Measurements from ENCODE around the gene POLK. TPM values are rescaled to one million over a fixed set of nuclear protein-coding genes. Genes with fewer than 3 reads are reported as not detected.

The POLK gene
- total RNA-seq, 4 donors from 2014 or later, result 34.5 to 60.0 (median 45.0) TPM

GRCh38 chr5:75472973-75473372 lies 38.7 kb upstream of the POLK start:
- TF ChIP-seq, protein P1, sequence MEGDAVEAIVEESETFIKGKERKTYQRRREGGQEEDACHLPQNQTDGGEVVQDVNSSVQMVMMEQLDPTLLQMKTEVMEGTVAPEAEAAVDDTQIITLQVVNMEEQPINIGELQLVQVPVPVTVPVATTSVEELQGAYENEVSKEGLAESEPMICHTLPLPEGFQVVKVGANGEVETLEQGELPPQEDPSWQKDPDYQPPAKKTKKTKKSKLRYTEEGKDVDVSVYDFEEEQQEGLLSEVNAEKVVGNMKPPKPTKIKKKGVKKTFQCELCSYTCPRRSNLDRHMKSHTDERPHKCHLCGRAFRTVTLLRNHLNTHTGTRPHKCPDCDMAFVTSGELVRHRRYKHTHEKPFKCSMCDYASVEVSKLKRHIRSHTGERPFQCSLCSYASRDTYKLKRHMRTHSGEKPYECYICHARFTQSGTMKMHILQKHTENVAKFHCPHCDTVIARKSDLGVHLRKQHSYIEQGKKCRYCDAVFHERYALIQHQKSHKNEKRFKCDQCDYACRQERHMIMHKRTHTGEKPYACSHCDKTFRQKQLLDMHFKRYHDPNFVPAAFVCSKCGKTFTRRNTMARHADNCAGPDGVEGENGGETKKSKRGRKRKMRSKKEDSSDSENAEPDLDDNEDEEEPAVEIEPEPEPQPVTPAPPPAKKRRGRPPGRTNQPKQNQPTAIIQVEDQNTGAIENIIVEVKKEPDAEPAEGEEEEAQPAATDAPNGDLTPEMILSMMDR (IDR thresholded peaks at IDR 0.05; ENCODE audit: low read depth), result no peak

DNA sequence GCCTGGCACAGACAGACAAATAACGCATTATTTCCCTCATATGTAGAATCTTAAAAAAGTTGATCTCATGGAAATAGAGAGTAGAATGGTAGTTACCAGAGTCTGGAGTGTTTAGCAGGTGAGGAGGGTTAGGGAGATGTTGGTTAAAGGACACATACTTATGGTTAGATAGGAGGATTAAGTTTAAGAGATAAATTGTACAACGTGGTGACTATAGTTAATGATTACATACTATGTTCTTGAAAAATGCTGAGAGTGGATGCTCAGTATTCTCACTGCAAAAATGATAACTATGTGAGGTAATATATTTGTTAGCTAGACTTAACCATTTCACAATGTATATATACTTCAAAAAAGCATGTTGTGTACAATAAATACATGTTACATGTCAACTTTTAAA lies 38.2 kb upstream of the POLK start:
- TF ChIP-seq, protein P1 (IDR thresholded peaks at IDR 0.05; ENCODE audit: low read depth), result no peak

DNA sequence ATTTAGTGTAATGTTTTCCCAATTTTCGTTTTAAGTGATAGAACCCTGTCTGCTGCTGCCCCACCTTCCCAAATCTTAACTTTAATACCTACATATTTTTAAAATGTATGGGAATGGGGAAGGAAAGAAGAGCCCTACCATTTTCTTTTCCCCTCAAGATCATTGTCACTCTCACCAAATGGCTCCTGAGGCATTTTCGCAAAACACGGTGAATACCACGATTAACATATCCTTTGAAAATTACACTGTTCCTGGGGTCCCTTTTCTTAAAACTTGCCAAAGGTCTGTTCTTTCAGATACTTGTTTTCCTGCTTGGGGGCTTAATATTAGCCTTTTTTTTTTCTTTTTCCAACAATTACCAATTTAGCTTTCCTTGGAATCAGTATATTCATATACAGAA lies 36.3 kb upstream of the POLK start:
- TF ChIP-seq, protein P1 (IDR thresholded peaks at IDR 0.05; ENCODE audit: low read depth), result no peak

GRCh38 chr5:75481024-75481423 lies 30.7 kb upstream of the POLK start:
- TF ChIP-seq, protein P1 (IDR thresholded peaks at IDR 0.05; ENCODE audit: low read depth), result no peak

GRCh38 chr5:75482482-75482881 lies 29.2 kb upstream of the POLK start:
- TF ChIP-seq, protein P1 (IDR thresholded peaks at IDR 0.05; ENCODE audit: low read depth), result no peak

DNA sequence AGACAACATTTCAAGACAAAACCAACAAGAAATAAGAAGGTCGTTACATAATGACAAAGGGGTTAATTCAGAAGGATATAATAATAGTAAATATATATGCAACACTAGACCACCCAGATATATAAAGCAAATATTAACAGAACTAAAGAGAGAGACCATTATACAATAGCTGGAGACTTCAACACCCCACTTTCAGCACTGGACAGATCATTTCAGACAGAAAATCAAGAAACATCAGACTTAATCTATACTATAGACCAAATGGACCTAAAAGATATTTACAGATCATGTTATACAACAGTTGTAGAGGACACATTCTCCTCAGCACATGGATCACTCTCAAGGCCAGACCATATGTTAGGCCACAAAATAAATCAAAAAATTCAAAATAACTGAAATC lies 27.1 kb upstream of the POLK start:
- TF ChIP-seq, protein P1 (IDR thresholded peaks at IDR 0.05; ENCODE audit: low read depth), result no peak

DNA sequence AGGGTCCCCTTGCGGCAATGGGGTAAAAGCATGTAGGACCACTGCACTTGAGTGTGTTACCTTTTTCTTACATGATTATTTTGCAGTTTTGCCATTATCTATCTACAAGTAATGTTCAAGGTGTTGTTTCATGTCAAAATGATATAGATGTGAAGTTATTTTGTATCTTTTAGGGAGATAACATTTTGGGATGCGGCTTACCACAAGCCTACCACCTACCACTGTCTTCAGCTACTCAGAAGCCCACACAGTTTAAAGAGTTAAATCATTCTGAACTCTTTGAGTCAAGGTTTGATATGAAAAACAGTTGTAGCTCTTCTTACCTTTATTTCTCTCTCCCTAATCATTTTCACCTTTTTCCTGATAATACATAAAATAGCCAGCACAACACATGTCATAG lies 20.1 kb upstream of the POLK start:
- TF ChIP-seq, protein P1 (IDR thresholded peaks at IDR 0.05; ENCODE audit: low read depth), result no peak

All from subcutaneous adipose tissue (tissue), 4 donors.